Liver (tissue), 9 donors: ENCODE measurements around the gene TGFBR3L. TPM values are rescaled to one million over a fixed set of nuclear protein-coding genes. Genes with fewer than 3 reads are reported as not detected.
A peak's percentile ranks its signal among the peaks of the same experiment; 100 is the strongest.

Experiments
- DNase-seq: peaks from one replicate; pipeline ENCODE4 v3.0.0-alpha.2; 2017; ENCODE audit warnings: low spot score
- H3K27ac ChIP-seq, 2 donors: one replicate each; pipeline ENCODE4 v1.7.0; 2013; ENCODE audit warnings: inconsistent platforms in 2 of 2, low read length in 2 of 2, control low read depth in 1 of 2, low read depth in 1 of 2, mild to moderate bottlenecking in 1 of 2
- H3K27me3 ChIP-seq, 4 donors: one replicate each; pipeline versions ENCODE4 v1.6.1 to v1.7.0; 2013; ENCODE audit warnings: low read length in 3 of 4, inconsistent platforms in 1 of 4, mild to moderate bottlenecking in 1 of 4, moderate library complexity in 1 of 4; ENCODE audit not compliant: control insufficient read depth in 4 of 4, insufficient read depth in 4 of 4
- H3K36me3 ChIP-seq, 4 donors: one replicate each; pipeline versions ENCODE4 v1.6.1 to v1.7.0; 2013; ENCODE audit warnings: low read length in 3 of 4, mild to moderate bottlenecking in 3 of 4, low read depth in 1 of 4, moderate library complexity in 1 of 4; ENCODE audit not compliant: control insufficient read depth in 4 of 4, insufficient read depth in 3 of 4
- H3K4me1 ChIP-seq, 4 donors: one replicate each; pipeline versions ENCODE4 v1.6.1 to v1.7.0; 2013; ENCODE audit warnings: low read length in 3 of 4, mild to moderate bottlenecking in 3 of 4, moderate library complexity in 1 of 4; ENCODE audit not compliant: control insufficient read depth in 4 of 4, insufficient read depth in 4 of 4
- H3K4me3 ChIP-seq, 3 donors: one replicate each; pipeline versions ENCODE4 v1.6.1 to v1.7.0; 2013; ENCODE audit warnings: low read length in 3 of 3, control low read depth in 1 of 3, low read depth in 1 of 3, mild to moderate bottlenecking in 1 of 3
- H3K9ac ChIP-seq, 2 donors: one replicate each; pipeline ENCODE4 v1.7.0; 2013; ENCODE audit warnings: low read length in 2 of 2, mild to moderate bottlenecking in 2 of 2, moderate library complexity in 2 of 2, control low read depth in 1 of 2, low read depth in 1 of 2
- H3K9me3 ChIP-seq, 4 donors: one replicate each; pipeline versions ENCODE4 v1.6.1 to v1.7.0; 2013; ENCODE audit warnings: low read length in 3 of 4; ENCODE audit not compliant: control insufficient read depth in 4 of 4
- ATF3 ChIP-seq: IDR thresholded peaks from 2 replicates; pipeline ENCODE4 v1.6.1; 2016; ENCODE audit warnings: antibody characterized with exemption
- EGR1 ChIP-seq, 2 donors: IDR thresholded peaks; 2 replicates each; pipeline ENCODE4 v1.6.1; 2016 to 2018; ENCODE audit warnings: antibody characterized with exemption in 2 of 2, low read depth in 2 of 2
- FOXA1 ChIP-seq: IDR thresholded peaks from 2 replicates; pipeline ENCODE4 v1.6.1; 2016; ENCODE audit warnings: antibody characterized with exemption
- HNF4A ChIP-seq, 2 donors: conservative IDR thresholded peaks; 2 replicates each; pipeline ENCODE4 v1.6.1; 2016; ENCODE audit warnings: antibody characterized with exemption in 2 of 2, mild to moderate bottlenecking in 2 of 2
- JUND ChIP-seq, 2 donors: IDR thresholded peaks; 2 replicates each; pipeline ENCODE4 v1.6.1; 2016; ENCODE audit warnings: antibody characterized with exemption in 2 of 2
- MAX ChIP-seq: IDR thresholded peaks from 2 replicates; pipeline ENCODE4 v1.6.1; 2016; ENCODE audit warnings: antibody characterized with exemption
- NR2F2 ChIP-seq: IDR thresholded peaks from 2 replicates; pipeline ENCODE4 v1.6.1; 2016; ENCODE audit warnings: antibody characterized with exemption
- RAD21 ChIP-seq, 2 donors: IDR thresholded peaks; 2 replicates each; pipeline ENCODE4 v1.6.1; 2016; ENCODE audit warnings: antibody characterized with exemption in 2 of 2, mild to moderate bottlenecking in 2 of 2
- RXRA ChIP-seq, 2 donors: IDR thresholded peaks; 2 replicates each; pipeline ENCODE4 v1.6.1; 2017 to 2018; ENCODE audit warnings: antibody characterized with exemption in 2 of 2, mild to moderate bottlenecking in 1 of 2
- SP1 ChIP-seq: IDR thresholded peaks from 2 replicates; pipeline ENCODE4 v1.6.1; 2018; ENCODE audit warnings: antibody characterized with exemption, mild to moderate bottlenecking
- TAF1 ChIP-seq: conservative IDR thresholded peaks from 2 replicates; pipeline ENCODE4 v1.6.1; 2016; ENCODE audit warnings: antibody characterized with exemption, mild to moderate bottlenecking
- YY1 ChIP-seq: IDR thresholded peaks from 2 replicates; pipeline ENCODE4 v1.6.1; 2016; ENCODE audit warnings: antibody characterized with exemption, mild to moderate bottlenecking
- ZBTB33 ChIP-seq: IDR thresholded peaks from 2 replicates; pipeline ENCODE4 v1.6.1; 2016; ENCODE audit warnings: antibody characterized with exemption
- WGBS: extraction: QIAGEN DNeasy Blood & Tissue Kit; methylation state at CpG from one replicate; pipeline ENCODE4 v1.1.7; 2013; 5-methylcytosine and 5-hydroxymethylcytosine counted together
- polyA plus RNA-seq, 2 donors: library from polyadenylated mRNA; stranded (reverse) in 1 of 2; unstranded in 1 of 2; fragments of 200-250 nt in 1 of 2; fragments of >200 nt in 1 of 2; fragmentation: Nextera tagmentation in 1 of 2; extraction: Ambion mirVana in 1 of 2; gene quantifications; one replicate each; pipeline versions ENCODE4 v1.2.1 to v1.2.3, GENCODE V29; 2013 to 2015
- total RNA-seq, 2 donors: library from RNA; depleted of rRNA; stranded (reverse); fragments of >200 nt; gene quantifications; one replicate each; pipeline ENCODE4 v1.2.3, GENCODE V29; 2014
- TF ChIP-seq, protein P1 (sequence below): IDR thresholded peaks from 2 replicates; pipeline ENCODE4 v1.6.1; 2016; ENCODE audit warnings: antibody characterized with exemption, mild to moderate bottlenecking
- donor health status: healthy.
- donor health status: healthy.
- donor health status: healthy.
- donor health status: healthy.
- donor health status: healthy.

TGFBR3L gene
- total and polyA plus RNA-seq, 4 donors = 0.32 to 2.5 (median 0.36) TPM; not detected in 1

- H3K4me1 ChIP-seq = peaks cover 9 to 42% (median 28%) of the 10 kb centered on the region in 4 donors
- H3K4me3 ChIP-seq = no peak overlapping the region
- WGBS = 95% methylated on average over 7 of the region's 7 CpGs
- DNase-seq = no peak
- H3K27ac ChIP-seq = no peak overlapping the region
- no peaks in the 10 kb centered on the region for H3K27me3 ChIP-seq
- no peaks in the 10 kb centered on the region for H3K36me3 ChIP-seq
- no peak overlapping the region for H3K9ac ChIP-seq
- no peak for TF ChIP-seq FOXA1
- TF ChIP-seq MAX = no peak
- no peak for TF ChIP-seq NR2F2
- TF ChIP-seq ATF3 = no peak
- TF ChIP-seq TAF1 = no peak
- no peak for TF ChIP-seq JUND (IDR thresholded peaks at IDR 0.05)
- TF ChIP-seq ZBTB33 = no peak
- no peak for TF ChIP-seq RXRA (IDR thresholded peaks at IDR 0.05)
- TF ChIP-seq EGR1 (IDR thresholded peaks at IDR 0.05; ENCODE audit: low read depth in 2 of 2) = no peak
- no peak for TF ChIP-seq RAD21 (IDR thresholded peaks at IDR 0.05)
- no peaks in the 10 kb centered on the region for H3K9me3 ChIP-seq
Measured at GRCh38 chr19:7901337-7901736, 13.3 kb upstream of the TGFBR3L start.

DNA sequence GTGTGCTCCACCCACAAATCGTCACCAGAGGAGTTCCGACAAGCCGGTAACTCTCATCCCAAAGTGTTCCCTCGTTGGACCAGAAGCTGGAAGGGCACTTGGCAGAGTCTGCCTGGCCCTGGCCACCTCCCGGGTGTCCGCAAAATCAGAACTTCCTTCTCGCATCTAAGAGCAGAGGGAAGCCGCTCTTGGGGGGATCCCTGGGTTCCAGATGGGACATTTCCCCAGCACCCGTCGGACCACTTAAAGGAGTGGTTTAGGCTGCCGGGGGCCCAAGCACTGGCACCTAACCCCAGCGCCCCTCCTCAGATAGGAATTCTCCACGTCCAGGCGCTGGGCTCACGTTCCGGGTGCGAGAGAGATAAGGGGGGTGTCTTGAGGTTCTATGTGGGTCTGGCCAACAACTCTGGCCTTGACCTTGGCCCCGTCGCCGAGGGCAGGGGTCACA lies 11.8 kb upstream of the TGFBR3L start:
- no peak for DNase-seq
- H3K9me3 ChIP-seq = no peaks in the 10 kb centered on the region
- WGBS = 9% methylated on average over 20 of the region's 20 CpGs

DNA sequence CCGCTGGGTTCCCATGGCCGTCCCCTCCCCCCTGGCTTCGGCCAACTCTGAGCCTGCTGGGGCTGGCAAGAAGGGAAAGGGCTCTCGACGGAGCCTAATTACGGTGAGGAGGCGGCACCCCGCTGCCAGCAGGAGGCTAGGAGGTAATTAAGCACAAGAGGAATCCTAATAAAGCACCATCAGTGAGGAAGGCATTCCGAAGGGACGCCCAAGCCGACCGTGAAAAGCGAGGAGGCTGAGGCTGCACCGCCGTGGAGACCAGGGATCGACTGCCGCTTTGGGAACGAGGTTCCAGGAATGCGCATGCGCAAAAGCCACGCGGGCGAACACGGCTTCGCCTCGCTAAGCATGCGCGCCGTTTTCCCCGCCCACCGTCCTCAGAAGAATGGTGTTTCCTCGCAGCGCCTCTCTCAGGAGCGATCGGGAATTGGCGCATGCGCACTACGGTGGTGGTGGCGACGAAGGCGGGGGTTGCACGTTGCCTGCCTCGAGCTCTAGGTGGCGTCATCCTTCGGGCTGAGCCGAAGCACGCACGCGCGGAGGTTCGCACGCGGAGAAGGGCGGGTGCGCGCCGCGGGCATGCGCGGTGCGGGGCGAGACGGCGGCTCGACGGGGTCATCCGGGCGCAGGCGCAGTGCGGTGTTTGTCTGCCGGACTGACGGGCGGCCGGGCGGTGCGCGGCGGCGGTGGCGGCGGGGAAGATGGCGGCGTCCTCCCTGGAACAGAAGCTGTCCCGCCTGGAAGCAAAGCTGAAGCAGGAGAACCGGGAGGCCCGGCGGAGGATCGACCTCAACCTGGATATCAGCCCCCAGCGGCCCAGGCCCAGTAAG lies 11.2 kb upstream of the TGFBR3L start, which contains the start of gene MAP2K7:
Gene MAP2K7 (plus strand): TSS at position 634 of the 830 bp plus-strand sequence. CDS start 68 bp downstream, at position 702.
- no peaks in the 10 kb centered on the region for H3K27me3 ChIP-seq
- H3K9ac ChIP-seq = peak within 1 kb of the TSS; percentile 26 to 96
- under 1% methylated on average over 89 of the region's 89 CpGs for WGBS
- H3K9me3 ChIP-seq = no peaks in the 10 kb centered on the region
- peaks cover 8 to 35% (median 21%) of the 10 kb centered on the region in 4 donors for H3K4me1 ChIP-seq
- peak; percentile 100 for DNase-seq
- H3K27ac ChIP-seq = peak within 1 kb of the TSS; percentile 82 to 90
- H3K4me3 ChIP-seq = peak within 1 kb of the TSS; percentile 78 to 89 (median 85)
- peaks cover 0 to 1% (median 0%) of the 10 kb centered on the region in 4 donors for H3K36me3 ChIP-seq
- TF ChIP-seq FOXA1 = no peak
- TF ChIP-seq, protein P1, sequence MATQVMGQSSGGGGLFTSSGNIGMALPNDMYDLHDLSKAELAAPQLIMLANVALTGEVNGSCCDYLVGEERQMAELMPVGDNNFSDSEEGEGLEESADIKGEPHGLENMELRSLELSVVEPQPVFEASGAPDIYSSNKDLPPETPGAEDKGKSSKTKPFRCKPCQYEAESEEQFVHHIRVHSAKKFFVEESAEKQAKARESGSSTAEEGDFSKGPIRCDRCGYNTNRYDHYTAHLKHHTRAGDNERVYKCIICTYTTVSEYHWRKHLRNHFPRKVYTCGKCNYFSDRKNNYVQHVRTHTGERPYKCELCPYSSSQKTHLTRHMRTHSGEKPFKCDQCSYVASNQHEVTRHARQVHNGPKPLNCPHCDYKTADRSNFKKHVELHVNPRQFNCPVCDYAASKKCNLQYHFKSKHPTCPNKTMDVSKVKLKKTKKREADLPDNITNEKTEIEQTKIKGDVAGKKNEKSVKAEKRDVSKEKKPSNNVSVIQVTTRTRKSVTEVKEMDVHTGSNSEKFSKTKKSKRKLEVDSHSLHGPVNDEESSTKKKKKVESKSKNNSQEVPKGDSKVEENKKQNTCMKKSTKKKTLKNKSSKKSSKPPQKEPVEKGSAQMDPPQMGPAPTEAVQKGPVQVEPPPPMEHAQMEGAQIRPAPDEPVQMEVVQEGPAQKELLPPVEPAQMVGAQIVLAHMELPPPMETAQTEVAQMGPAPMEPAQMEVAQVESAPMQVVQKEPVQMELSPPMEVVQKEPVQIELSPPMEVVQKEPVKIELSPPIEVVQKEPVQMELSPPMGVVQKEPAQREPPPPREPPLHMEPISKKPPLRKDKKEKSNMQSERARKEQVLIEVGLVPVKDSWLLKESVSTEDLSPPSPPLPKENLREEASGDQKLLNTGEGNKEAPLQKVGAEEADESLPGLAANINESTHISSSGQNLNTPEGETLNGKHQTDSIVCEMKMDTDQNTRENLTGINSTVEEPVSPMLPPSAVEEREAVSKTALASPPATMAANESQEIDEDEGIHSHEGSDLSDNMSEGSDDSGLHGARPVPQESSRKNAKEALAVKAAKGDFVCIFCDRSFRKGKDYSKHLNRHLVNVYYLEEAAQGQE = peak; percentile 26
- TF ChIP-seq RAD21 (IDR thresholded peaks at IDR 0.05) = peak in 1 of 2 donors; percentile 56
- TF ChIP-seq JUND (IDR thresholded peaks at IDR 0.05) = peak in 1 of 2 donors; percentile 66
- TF ChIP-seq EGR1 (IDR thresholded peaks at IDR 0.05; ENCODE audit: low read depth in 2 of 2) = peak in 1 of 2 donors; percentile 31
- TF ChIP-seq ZBTB33 = no peak
- peak; percentile 99 for TF ChIP-seq MAX
- TF ChIP-seq HNF4A (conservative IDR thresholded peaks at IDR 0.05) = peak in 1 of 2 donors; percentile 1
- peak; percentile 63 for TF ChIP-seq SP1
- TF ChIP-seq YY1 = peak; percentile 80
- TF ChIP-seq TAF1 = no peak
- peak in 1 of 2 donors; percentile 28 for TF ChIP-seq RXRA (IDR thresholded peaks at IDR 0.05)

More for the DNA sequence above, 11.8 kb upstream of the TGFBR3L start:
- H3K36me3 ChIP-seq = peaks cover 0 to 1% (median 0%) of the 10 kb centered on the region in 4 donors
- peak overlapping the region; percentile 65 to 75 (median 65) for H3K4me3 ChIP-seq
- peak overlapping the region; percentile 10 to 63 for H3K9ac ChIP-seq
- no peaks in the 10 kb centered on the region for H3K27me3 ChIP-seq
- peak in 1 of 2 donors; percentile 75 for TF ChIP-seq RXRA (IDR thresholded peaks at IDR 0.05)
- no peak for TF ChIP-seq MAX
- peak in 1 of 2 donors; percentile 34 for TF ChIP-seq HNF4A (conservative IDR thresholded peaks at IDR 0.05)
- TF ChIP-seq RAD21 (IDR thresholded peaks at IDR 0.05) = no peak
- TF ChIP-seq NR2F2 = peak; percentile 91
- H3K27ac ChIP-seq = peak overlapping the region; percentile 82 to 90
- peaks cover 8 to 37% (median 22%) of the 10 kb centered on the region in 4 donors for H3K4me1 ChIP-seq
